Keratinocyte (primary cell): ENCODE data around the gene HNRNPA1. TPM values are rescaled to one million over a fixed set of nuclear protein-coding genes. Genes with fewer than 3 reads are reported as not detected.

Experiments used
- DNase-seq: peaks from one replicate; pipeline ENCODE4 v3.0.0-alpha.2; 2011; ENCODE audit warnings: low read depth, missing footprints, low spot score
- FAIRE-seq: peaks from 2 replicates; lab custom pipeline; 2011; peaks lifted over from hg19 to GRCh38; lab: Jason Lieb, UNC
- H2AFZ ChIP-seq: 2 replicates; pipeline ENCODE4 v1.6.0; 2012; ENCODE audit warnings: low read length, control low read depth, inconsistent platforms; ENCODE audit not compliant: control insufficient read depth
- H3K27ac ChIP-seq: 2 replicates; pipeline ENCODE4 v1.5.1; 2011; ENCODE audit warnings: low read length; ENCODE audit not compliant: control insufficient read depth, insufficient read depth
- H3K27me3 ChIP-seq: 3 replicates; pipeline ENCODE4 v1.6.0; 2011; ENCODE audit warnings: low read length; ENCODE audit not compliant: control insufficient read depth, insufficient read depth; ENCODE audit errors: extremely low read depth
- H3K36me3 ChIP-seq, 2 experiments: 2 replicates in 1 of 2; 3 replicates in 1 of 2; pipeline ENCODE4 v1.5.1; 2011; ENCODE audit warnings: low read length in 2 of 2, mild to moderate bottlenecking in 1 of 2; ENCODE audit not compliant: control insufficient read depth in 2 of 2, insufficient read depth in 2 of 2; ENCODE audit errors: extremely low read depth in 1 of 2
- H3K4me1 ChIP-seq: 3 replicates; pipeline ENCODE4 v1.5.1; 2011; ENCODE audit warnings: low read length; ENCODE audit not compliant: control insufficient read depth, insufficient read depth; ENCODE audit errors: extremely low read depth
- H3K4me2 ChIP-seq: 3 replicates; pipeline ENCODE4 v1.6.0; 2011; ENCODE audit warnings: low read depth, low read length; ENCODE audit not compliant: control insufficient read depth, insufficient read depth; ENCODE audit errors: extremely low read depth
- H3K4me3 ChIP-seq, 3 experiments: fragments of 200-600 bp in 1 of 3; sonication (generic) in 1 of 3; 2 replicates in 2 of 3; 3 replicates in 1 of 3; pipeline ENCODE4 v1.5.1; 2011 to 2016; ENCODE audit warnings: low read length in 3 of 3, mild to moderate bottlenecking in 3 of 3, control low read depth in 2 of 3, inconsistent platforms in 1 of 3, low read depth in 1 of 3, mixed read lengths in 1 of 3, mixed run types in 1 of 3, moderate library complexity in 1 of 3; ENCODE audit not compliant: control insufficient read depth in 2 of 3, insufficient read depth in 2 of 3; ENCODE audit errors: extremely low read depth in 1 of 3
- H3K79me2 ChIP-seq: 2 replicates; pipeline ENCODE4 v1.6.0; 2012; ENCODE audit warnings: low read length; ENCODE audit not compliant: control insufficient read depth, insufficient read depth
- H3K9ac ChIP-seq: 3 replicates; pipeline ENCODE4 v1.6.0; 2011; ENCODE audit warnings: low read length; ENCODE audit not compliant: control insufficient read depth, insufficient read depth; ENCODE audit errors: extremely low read depth
- H3K9me1 ChIP-seq: 3 replicates; pipeline ENCODE4 v1.6.0; 2011; ENCODE audit warnings: low read length; ENCODE audit not compliant: control insufficient read depth, insufficient read depth; ENCODE audit errors: extremely low read depth
- H3K9me3 ChIP-seq: 2 replicates; pipeline ENCODE4 v1.5.1; 2012; ENCODE audit warnings: low read depth, low read length; ENCODE audit not compliant: control insufficient read depth
- H4K20me1 ChIP-seq: 3 replicates; pipeline ENCODE4 v1.6.0; 2011; ENCODE audit warnings: low read length; ENCODE audit not compliant: control insufficient read depth, insufficient read depth; ENCODE audit errors: extremely low read depth
- CTCF ChIP-seq, 3 experiments: IDR thresholded peaks in 1 of 3; conservative IDR thresholded peaks in 1 of 3; optimal IDR thresholded peaks in 1 of 3; 2 replicates in 2 of 3; 3 replicates in 1 of 3; pipeline versions ENCODE3 to v1.5.1; 2011; ENCODE audit warnings: low read length in 3 of 3, mild to moderate bottlenecking in 3 of 3, moderate library complexity in 2 of 3, control low read depth in 1 of 3, inconsistent platforms in 1 of 3; ENCODE audit not compliant: insufficient read depth in 2 of 3; ENCODE audit errors: extremely low read depth in 1 of 3
- EZH2 ChIP-seq: IDR thresholded peaks from one replicate; pipeline ENCODE4 v1.6.1; 2012; ENCODE audit warnings: inconsistent platforms, mild to moderate bottlenecking, low read length, moderate library complexity
- dilution Hi-C: fragments of 300-500 bp; cut with MboI; formaldehyde crosslinking; loops from one replicate; pipeline ENCODE4 v1.7.0; 2020; ENCODE audit warnings: low sequenced_read_pairs; ENCODE audit not compliant: extremely low pct_ligation_motif_present
- polyA plus RNA-seq, 5 experiments: library from polyadenylated mRNA; depleted of rRNA in 3 of 5; stranded (reverse) in 3 of 5; stranded (forward) in 1 of 5; unstranded in 1 of 5; fragments of >200 nt; gene quantifications; 1 replicate in 1 of 5; 2 replicates in 3 of 5; 3 replicates in 1 of 5; pipeline versions ENCODE4 v1.2.1 to v1.2.3, GENCODE V29; 2011 to 2012; ENCODE audit warnings: missing spikeins in 2 of 5, low read depth in 1 of 5, low replicate concordance in 1 of 5

Gene HNRNPA1
- polyA plus RNA-seq, 1 donor (not counting 4 experiments of a cell fraction or from before 2014, with no cell fraction given): 583 TPM

- Histone ChIP-seq H3K79me2 (no peaks in the 10 kb centered on the region), H3K27ac (no peak overlapping the region), H3K9me3 (no peaks in the 10 kb centered on the region), H3K36me3 (peaks cover 0 to 25% of the 10 kb centered on the region in 2 experiments), H4K20me1 (no peaks in the 10 kb centered on the region), H3K4me3 (no peak overlapping the region), H3K9ac (no peak overlapping the region), H2AFZ (no peak overlapping the region), H3K4me1 (peaks cover 17% of the 10 kb centered on the region), H3K9me1 (no peaks in the 10 kb centered on the region), H3K27me3 (no peaks in the 10 kb centered on the region), H3K4me2 (no peak overlapping the region)
- dilution Hi-C loops: no loop called here
- no peak for FAIRE-seq
- no peak for DNase-seq
- no peak for TF ChIP-seq EZH2
Measured at GRCh38 chr12:54239620-54240019, 40.9 kb upstream of the HNRNPA1 start.

GRCh38 chr12:54240129-54240528 lies 40.4 kb upstream of the HNRNPA1 start:
- Histone ChIP-seq H3K27ac (peak overlapping the region; percentile 47), H3K9me3 (no peaks in the 10 kb centered on the region), H3K4me3 (no peak overlapping the region), H3K9me1 (no peaks in the 10 kb centered on the region), H3K27me3 (no peaks in the 10 kb centered on the region), H3K36me3 (peaks cover 0 to 25% of the 10 kb centered on the region in 2 experiments), H3K79me2 (no peaks in the 10 kb centered on the region), H3K4me2 (no peak overlapping the region), H3K9ac (no peak overlapping the region), H3K4me1 (peaks cover 17% of the 10 kb centered on the region), H2AFZ (no peak overlapping the region), H4K20me1 (no peaks in the 10 kb centered on the region)
- dilution Hi-C loops: no loop called here
- TF ChIP-seq CTCF (optimal IDR thresholded peaks at IDR 0.05 in 1 of 3, IDR thresholded peaks at IDR 0.05 in 1 of 3, conservative IDR thresholded peaks at IDR 0.05 in 1 of 3; ENCODE audit: extremely low read depth in 1 of 3, insufficient read depth in 2 of 3, low read length in 3 of 3) (no peak), EZH2 (no peak)
- no peak for FAIRE-seq
- DNase-seq: no peak

- Histone ChIP-seq H3K27me3 (no peaks in the 10 kb centered on the region), H3K36me3 (peaks cover 0 to 25% of the 10 kb centered on the region in 2 experiments), H3K4me3 (no peak overlapping the region), H3K9ac (no peak overlapping the region), H3K4me1 (peaks cover 17% of the 10 kb centered on the region), H3K79me2 (no peaks in the 10 kb centered on the region), H3K4me2 (peak overlapping the region; percentile 25), H2AFZ (no peak overlapping the region), H3K9me1 (no peaks in the 10 kb centered on the region), H3K27ac (peak overlapping the region; percentile 47), H4K20me1 (no peaks in the 10 kb centered on the region), H3K9me3 (no peaks in the 10 kb centered on the region)
- TF ChIP-seq CTCF (optimal IDR thresholded peaks at IDR 0.05 in 1 of 3, IDR thresholded peaks at IDR 0.05 in 1 of 3, conservative IDR thresholded peaks at IDR 0.05 in 1 of 3; ENCODE audit: extremely low read depth in 1 of 3, insufficient read depth in 2 of 3, low read length in 3 of 3) (no peak), EZH2 (no peak)
- DNase-seq: no peak
- dilution Hi-C loops: no loop called here
- peak; percentile 90 for FAIRE-seq
Measured at GRCh38 chr12:54240971-54241588, 39.4 kb upstream of the HNRNPA1 start.
